Measurements from ENCODE around the gene DUSP18. TPM values are rescaled to one million over a fixed set of nuclear protein-coding genes. Genes with fewer than 3 reads are reported as not detected.

Gene DUSP18
- total RNA-seq, 1 donor from 2014 or later: 8.6 TPM

DNA sequence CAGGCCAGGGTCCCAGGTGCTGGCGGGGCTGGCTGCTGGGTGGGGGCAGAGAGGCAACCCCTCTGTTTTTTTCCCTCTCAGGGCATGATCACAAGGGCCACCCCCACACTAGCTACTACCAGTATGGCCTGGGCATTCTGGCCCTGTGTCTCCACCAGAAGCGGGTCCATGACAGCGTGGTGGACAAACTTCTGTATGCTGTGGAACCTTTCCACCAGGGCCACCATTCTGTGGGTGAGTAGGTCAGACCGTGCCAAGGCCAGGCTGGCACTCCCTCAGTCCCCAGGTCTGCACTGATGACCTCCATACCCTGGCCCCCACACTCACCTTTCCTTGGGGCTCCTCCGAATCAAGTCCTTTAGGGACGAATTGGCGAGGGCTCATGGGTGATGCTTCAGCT, 53.4 kb downstream of the DUSP18 start:
- Histone ChIP-seq H3K4me3 (ENCODE audit: insufficient read depth, low read depth, low read length) (no peak overlapping the region), H3K9me3 (ENCODE audit: insufficient read depth, low read depth, low read length) (no peaks in the 10 kb centered on the region), H3K36me3 (ENCODE audit: insufficient read depth, low read length) (no peaks in the 10 kb centered on the region), H3K4me2 (ENCODE audit: low read length) (no peak overlapping the region), H4K20me1 (ENCODE audit: insufficient read depth, low read length) (no peaks in the 10 kb centered on the region), H3K4me1 (ENCODE audit: insufficient read depth, low read length) (peaks cover 6% of the 10 kb centered on the region), H3K9ac (ENCODE audit: low read length) (no peak overlapping the region), H2AFZ (ENCODE audit: low read depth, low read length) (no peak overlapping the region), H3K79me2 (ENCODE audit: insufficient read depth, low read length) (no peaks in the 10 kb centered on the region), H3K27ac (ENCODE audit: low read depth, low read length) (no peak overlapping the region), H3K27me3 (ENCODE audit: insufficient read depth, low read length) (no peaks in the 10 kb centered on the region)
- Mint-ChIP-seq H3K4me3 (ENCODE audit: unreplicated experiment) (no peak overlapping the region), H3K36me3 (ENCODE audit: low read depth, unreplicated experiment) (peaks cover 2% of the 10 kb centered on the region), H3K9me3 (ENCODE audit: unreplicated experiment) (peaks cover 2% of the 10 kb centered on the region), H3K4me1 (ENCODE audit: low read depth, unreplicated experiment) (peaks cover 10% of the 10 kb centered on the region), H3K27ac (ENCODE audit: unreplicated experiment) (no peak overlapping the region), H3K27me3 (ENCODE audit: low read depth, unreplicated experiment) (peaks cover 17% of the 10 kb centered on the region)
- TF ChIP-seq, protein P1, sequence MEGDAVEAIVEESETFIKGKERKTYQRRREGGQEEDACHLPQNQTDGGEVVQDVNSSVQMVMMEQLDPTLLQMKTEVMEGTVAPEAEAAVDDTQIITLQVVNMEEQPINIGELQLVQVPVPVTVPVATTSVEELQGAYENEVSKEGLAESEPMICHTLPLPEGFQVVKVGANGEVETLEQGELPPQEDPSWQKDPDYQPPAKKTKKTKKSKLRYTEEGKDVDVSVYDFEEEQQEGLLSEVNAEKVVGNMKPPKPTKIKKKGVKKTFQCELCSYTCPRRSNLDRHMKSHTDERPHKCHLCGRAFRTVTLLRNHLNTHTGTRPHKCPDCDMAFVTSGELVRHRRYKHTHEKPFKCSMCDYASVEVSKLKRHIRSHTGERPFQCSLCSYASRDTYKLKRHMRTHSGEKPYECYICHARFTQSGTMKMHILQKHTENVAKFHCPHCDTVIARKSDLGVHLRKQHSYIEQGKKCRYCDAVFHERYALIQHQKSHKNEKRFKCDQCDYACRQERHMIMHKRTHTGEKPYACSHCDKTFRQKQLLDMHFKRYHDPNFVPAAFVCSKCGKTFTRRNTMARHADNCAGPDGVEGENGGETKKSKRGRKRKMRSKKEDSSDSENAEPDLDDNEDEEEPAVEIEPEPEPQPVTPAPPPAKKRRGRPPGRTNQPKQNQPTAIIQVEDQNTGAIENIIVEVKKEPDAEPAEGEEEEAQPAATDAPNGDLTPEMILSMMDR (IDR thresholded peaks at IDR 0.05; ENCODE audit: insufficient read depth, low read depth, low read length): no peak
- no peak for TF ChIP-seq EZH2 (IDR thresholded peaks at IDR 0.05; ENCODE audit: insufficient read depth, low read length)
- no peak for DNase-seq (ENCODE audit: low read depth)
- FAIRE-seq: no peak

DNA sequence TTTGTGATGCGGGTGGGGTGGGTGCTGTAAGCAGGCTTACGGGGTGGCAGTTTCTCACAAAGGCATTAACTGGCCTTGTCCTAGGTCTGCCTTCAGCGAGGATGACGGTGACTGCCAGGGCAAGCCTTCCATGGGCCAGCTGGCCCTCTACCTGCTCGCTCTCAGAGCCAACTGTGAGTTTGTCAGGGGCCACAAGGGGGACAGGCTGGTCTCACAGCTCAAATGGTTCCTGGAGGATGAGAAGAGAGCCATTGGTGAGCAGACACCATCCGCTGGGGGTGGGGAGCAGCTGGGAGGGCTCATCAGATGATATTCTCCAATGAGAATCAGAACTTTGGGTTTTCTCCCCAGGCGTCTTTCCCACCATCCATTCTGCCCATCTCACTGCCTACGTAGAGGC, 54.9 kb downstream of the DUSP18 start:
- H3K79me2 ChIP-seq (ENCODE audit: insufficient read depth, low read length): no peaks in the 10 kb centered on the region
- H3K27ac ChIP-seq (ENCODE audit: low read depth, low read length): no peak overlapping the region
- no peak overlapping the region for H3K4me3 ChIP-seq (ENCODE audit: insufficient read depth, low read depth, low read length)
- H3K27me3 ChIP-seq (ENCODE audit: insufficient read depth, low read length): no peaks in the 10 kb centered on the region
- no peak for DNase-seq (ENCODE audit: low read depth)
- H4K20me1 ChIP-seq (ENCODE audit: insufficient read depth, low read length): no peaks in the 10 kb centered on the region
- peaks cover 14% of the 10 kb centered on the region for H3K4me1 ChIP-seq (ENCODE audit: insufficient read depth, low read length)
- Mint-ChIP-seq H3K4me3 (ENCODE audit: unreplicated experiment) (no peak overlapping the region), H3K9me3 (ENCODE audit: unreplicated experiment) (peaks cover 2% of the 10 kb centered on the region), H3K27me3 (ENCODE audit: low read depth, unreplicated experiment) (peaks cover 17% of the 10 kb centered on the region), H3K36me3 (ENCODE audit: low read depth, unreplicated experiment) (peaks cover 2% of the 10 kb centered on the region), H3K27ac (ENCODE audit: unreplicated experiment) (no peak overlapping the region), H3K4me1 (ENCODE audit: low read depth, unreplicated experiment) (peaks cover 16% of the 10 kb centered on the region)
- H3K36me3 ChIP-seq (ENCODE audit: insufficient read depth, low read length): no peaks in the 10 kb centered on the region
- no peak overlapping the region for H3K9ac ChIP-seq (ENCODE audit: low read length)
- H3K9me3 ChIP-seq (ENCODE audit: insufficient read depth, low read depth, low read length): no peaks in the 10 kb centered on the region
- TF ChIP-seq EZH2 (IDR thresholded peaks at IDR 0.05; ENCODE audit: insufficient read depth, low read length): no peak
- no peak overlapping the region for H3K4me2 ChIP-seq (ENCODE audit: low read length)
- H2AFZ ChIP-seq (ENCODE audit: low read depth, low read length): no peak overlapping the region
- FAIRE-seq: no peak

Other genes with a start within 250 kb of the DUSP18 start
- 10.6 and 13.0 TPM in 2 replicates for gene MTFP1, start 242.1 kb downstream of the DUSP18 start, total RNA-seq
- not detected in 2 replicates for gene SEC14L3, start 195.9 kb downstream of the DUSP18 start, total RNA-seq
- gene SEC14L4, start 162.2 kb downstream of the DUSP18 start, total RNA-seq: not detected in 2 replicates
- gene SEC14L6, start 121.1 kb downstream of the DUSP18 start, total RNA-seq: 0.16 and 0.22 TPM in 2 replicates
- gene GAL3ST1, start 93.2 kb downstream of the DUSP18 start, total RNA-seq: 3.4 and 3.8 TPM in 2 replicates
- gene PES1, start 76.0 kb downstream of the DUSP18 start, total RNA-seq: 88.7 and 92.9 TPM in 2 replicates
- gene TCN2, start 60.7 kb downstream of the DUSP18 start, total RNA-seq: 2.7 and 3.8 TPM in 2 replicates
- gene SLC35E4, start 32.1 kb downstream of the DUSP18 start, total RNA-seq: 3.2 and 4.2 TPM in 2 replicates
- gene OSBP2, start 27.0 kb upstream of the DUSP18 start, total RNA-seq: 0.48 and 0.89 TPM in 2 replicates